ENCODE data around the gene TUBB. TPM values are rescaled to one million over a fixed set of nuclear protein-coding genes. Genes with fewer than 3 reads are reported as not detected.

The TUBB gene
- total and polyA plus RNA-seq, 8 donors = 67.5 to 223 (median 137) TPM

- Histone ChIP-seq H3K36me3 (peaks cover 23 to 39% (median 36%) of the 10 kb centered on the region in 4 donors), H3K27me3 (no peaks in the 10 kb centered on the region), H3K4me1 (peaks cover 36 to 78% (median 75%) of the 10 kb centered on the region in 4 donors), H3K4me3 (peak within 1 kb of the TSS; percentile 58 to 87 (median 72)), H3K27ac (peak within 1 kb of the TSS; percentile 89 to 99 (median 96)), H3K9me3 (no peaks in the 10 kb centered on the region)
- 0 to 1% (median 1%) methylated on average over 41 to 66 of the region's 66 CpGs for WGBS, 5 donors
- intact Hi-C loops (cut with DNase I; ENCODE audit: low total_unique reads) = loop anchor here (10.0 kb wide), 1 partner anchor 82 kb away; no protein-coding TSS in a partner anchor
- peak; percentile 98 to 99 for DNase-seq
- TF ChIP-seq EP300 (IDR thresholded peaks at IDR 0.05) = peak; percentile 20
- TF ChIP-seq POLR2A (IDR thresholded peaks at IDR 0.05) = peak in 1 of 4 donors; percentile 47
- TF ChIP-seq POLR2AphosphoS5 (IDR thresholded peaks at IDR 0.05) = peak; percentile 86 to 99 (median 92)
- TF ChIP-seq CTCF (IDR thresholded peaks at IDR 0.05) = no peak
Observed at GRCh38 chr6:30742316-30743098, 22.4 kb downstream of the TUBB start, which contains the start of gene FLOT1. Gene FLOT1 (minus strand): TSS chr6:30742687. CDS start chr6:30742189, 498 bp downstream.

- Histone ChIP-seq H3K4me3 (peak overlapping the region; percentile 58 to 87 (median 72)), H3K9me3 (no peaks in the 10 kb centered on the region), H3K27me3 (no peaks in the 10 kb centered on the region), H3K4me1 (peaks cover 34 to 78% (median 73%) of the 10 kb centered on the region in 4 donors), H3K36me3 (peaks cover 18 to 30% (median 28%) of the 10 kb centered on the region in 4 donors), H3K27ac (peak overlapping the region; percentile 89 to 99 (median 96))
- 2 to 6% (median 4%) methylated on average over 53 to 55 of the region's 55 CpGs for whole genome bisulfite sequencing, 5 donors
- intact Hi-C loops (cut with DNase I; ENCODE audit: low total_unique reads) = loop anchor here (10.0 kb wide), 1 partner anchor 81 kb away; no protein-coding TSS in a partner anchor
- peak in 1 of 2 donors; percentile 67 for DNase-seq
- TF ChIP-seq EP300 (IDR thresholded peaks at IDR 0.05) (no peak), POLR2AphosphoS5 (IDR thresholded peaks at IDR 0.05) (peak in 1 of 3 donors; percentile 0)
Observed at GRCh38 chr6:30743099-30744053, 23.2 kb downstream of the TUBB start.

- intact Hi-C loops (cut with DNase I; ENCODE audit: low total_unique reads) = loop anchor here (10.0 kb wide), 1 partner anchor 81 kb away; no protein-coding TSS in a partner anchor
- WGBS, 5 donors = 0 to 1% (median 0%) methylated on average over 49 to 54 of the region's 54 CpGs
- peak in 1 of 4 donors; percentile 89 for TF ChIP-seq POLR2A (IDR thresholded peaks at IDR 0.05)
- TF ChIP-seq POLR2AphosphoS5 (IDR thresholded peaks at IDR 0.05) = peak; percentile 54 to 99 (median 97)
- no peak for TF ChIP-seq EP300 (IDR thresholded peaks at IDR 0.05)
- peak in 5 of 7 experiments; percentile 37 to 69 (median 57) for TF ChIP-seq CTCF (IDR thresholded peaks at IDR 0.05)
- peaks cover 10 to 21% (median 19%) of the 10 kb centered on the region in 4 donors for H3K36me3 ChIP-seq
- peak; percentile 92 to 95 for DNase-seq
- H3K9me3 ChIP-seq = no peaks in the 10 kb centered on the region
- H3K4me3 ChIP-seq = peak within 1 kb of the TSS; percentile 58 to 87 (median 72)
- H3K27ac ChIP-seq = peak within 1 kb of the TSS; percentile 89 to 99 (median 96)
- no peaks in the 10 kb centered on the region for H3K27me3 ChIP-seq
- H3K4me1 ChIP-seq = peaks cover 41 to 78% (median 72%) of the 10 kb centered on the region in 4 donors
Observed at GRCh38 chr6:30744054-30744805, 24.1 kb downstream of the TUBB start, which contains the start of gene IER3. Gene IER3 (minus strand): TSS chr6:30744547. CDS start chr6:30744518, 29 bp downstream.

- intact Hi-C loops (cut with DNase I; ENCODE audit: low total_unique reads) = loop anchor here (10.0 kb wide), 1 partner anchor 78 kb away; no protein-coding TSS in a partner anchor
- no peak for DNase-seq
- H3K27ac ChIP-seq = peak overlapping the region; percentile 82 to 96 (median 91)
- no peaks in the 10 kb centered on the region for H3K36me3 ChIP-seq
- H3K4me1 ChIP-seq = peaks cover 37 to 80% (median 66%) of the 10 kb centered on the region in 4 donors
- H3K4me3 ChIP-seq = no peak overlapping the region
- no peaks in the 10 kb centered on the region for H3K27me3 ChIP-seq
- H3K9me3 ChIP-seq = no peaks in the 10 kb centered on the region
- WGBS, 5 donors = 53 to 86% (median 78%) methylated on average over 1 of the region's 1 CpG
- TF ChIP-seq EP300 (IDR thresholded peaks at IDR 0.05) (no peak), CTCF (IDR thresholded peaks at IDR 0.05) (no peak), POLR2A (IDR thresholded peaks at IDR 0.05) (no peak), POLR2AphosphoS5 (IDR thresholded peaks at IDR 0.05) (no peak)
Observed at GRCh38 chr6:30747300-30747687, 27.1 kb downstream of the TUBB start.

Measured in stomach (tissue), 9 donors.